ENCODE measurements around the gene HOXA13.

The HOXA13 gene

DNA sequence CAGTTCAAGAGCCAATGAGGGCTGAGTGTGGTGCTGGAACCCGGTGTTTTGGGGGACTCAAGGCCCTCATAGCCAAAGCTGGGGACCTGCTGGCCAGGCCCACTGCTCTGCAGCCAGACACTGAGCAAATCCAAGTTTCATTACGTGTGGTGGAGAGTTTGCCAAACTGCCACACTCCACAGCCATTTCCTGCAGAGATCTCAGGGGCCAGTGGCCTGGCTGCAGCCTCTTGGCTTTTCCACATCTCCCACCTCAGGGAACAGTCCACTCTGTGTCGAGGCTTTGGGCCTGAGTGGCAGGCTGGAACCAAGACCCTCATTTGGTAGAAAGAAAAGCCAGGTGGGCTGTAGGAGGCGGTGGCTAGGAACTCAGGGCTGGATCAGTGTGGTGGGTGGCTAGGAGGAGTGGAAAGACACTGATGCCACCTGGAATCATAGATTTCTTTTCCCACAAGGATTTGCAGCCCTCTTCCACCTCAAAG, 18.1 kb downstream of the HOXA13 start:
- no peak for DNase-seq (ENCODE audit: low spot score)

GRCh38 chr7:27180431-27181420, 19.2 kb downstream of the HOXA13 start:
- no peak for DNase-seq (ENCODE audit: low spot score)

DNA sequence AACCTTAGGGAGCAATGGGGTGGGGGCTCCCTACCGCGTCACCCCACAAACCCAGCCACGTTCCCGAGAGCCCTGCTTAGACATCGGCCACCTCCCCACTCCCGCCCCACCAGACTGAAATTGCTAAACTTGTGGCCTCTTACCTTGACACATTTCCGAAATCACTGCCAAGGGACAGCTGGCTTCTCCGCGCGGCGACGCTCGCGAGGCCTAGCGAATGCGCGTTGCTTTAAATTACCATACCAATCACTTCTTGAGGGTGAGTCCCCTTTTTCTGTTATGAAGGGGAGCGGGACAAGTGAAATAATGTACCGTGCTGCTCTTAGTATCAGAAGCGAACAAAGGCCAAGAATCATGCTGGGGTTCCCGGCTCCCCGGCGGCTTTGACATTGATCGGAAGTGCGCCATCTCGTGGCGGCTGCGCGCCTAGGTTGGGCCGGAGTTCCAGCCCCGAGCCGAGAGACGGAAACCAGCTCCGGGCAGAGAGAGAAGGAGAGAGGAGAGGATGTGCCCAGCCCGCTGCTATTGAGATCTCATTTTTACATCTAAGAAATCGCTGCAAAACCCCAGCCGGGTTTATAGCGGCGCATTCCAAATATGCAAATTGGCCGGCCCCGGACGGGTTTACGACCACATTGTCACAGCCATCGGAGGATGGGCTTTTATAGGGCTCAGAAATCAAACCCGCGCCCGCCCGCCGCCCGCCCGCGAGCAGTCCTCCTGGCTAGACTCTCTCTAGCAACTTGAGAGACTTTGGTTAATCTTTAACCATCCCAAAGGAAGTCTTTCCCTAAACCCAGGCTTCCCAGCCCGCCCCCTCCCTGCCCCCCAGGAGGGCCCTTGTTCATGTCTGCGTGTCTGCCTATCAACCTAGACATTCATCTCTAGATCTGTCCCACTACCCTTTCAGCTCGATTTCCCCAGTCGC, 20.1 kb downstream of the HOXA13 start:
- no peak for DNase-seq (ENCODE audit: low spot score)

DNA sequence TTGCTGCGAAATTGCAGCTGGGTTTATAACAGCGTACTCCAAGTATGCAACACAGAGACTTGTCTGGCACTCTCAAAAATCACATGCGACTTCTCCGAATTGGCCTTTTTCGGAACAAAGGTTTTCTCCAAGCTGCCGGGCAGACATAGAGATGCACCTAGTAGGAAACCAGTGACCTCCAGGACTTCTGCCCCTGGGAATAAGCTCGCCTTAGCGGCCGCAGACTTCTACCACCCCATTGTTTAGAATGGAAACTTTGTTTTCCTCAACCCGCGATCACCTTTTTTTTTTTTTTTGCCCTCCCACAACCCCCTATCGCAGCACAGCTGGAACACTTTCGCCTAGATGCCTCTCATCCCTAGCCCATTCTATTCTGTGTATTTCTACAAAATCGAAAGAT, 20.9 kb downstream of the HOXA13 start:
- no peak for DNase-seq (ENCODE audit: low spot score)

- no peak for DNase-seq (ENCODE audit: low spot score)
These were observed 21.5 kb downstream of the HOXA13 start for GRCh38 chr7:27178366-27178765.

- no peak for DNase-seq (ENCODE audit: low spot score)
These were observed 22.0 kb downstream of the HOXA13 start for GRCh38 chr7:27177795-27178320.

GRCh38 chr7:27176962-27177794, 22.7 kb downstream of the HOXA13 start:
- no peak for DNase-seq (ENCODE audit: low spot score)

GRCh38 chr7:27176524-27176845, 23.4 kb downstream of the HOXA13 start:
- DNase-seq (ENCODE audit: low spot score) = no peak

GRCh38 chr7:27175626-27176523, 24.0 kb downstream of the HOXA13 start:
- no peak for DNase-seq (ENCODE audit: low spot score)

GRCh38 chr7:27174874-27175625, 24.8 kb downstream of the HOXA13 start:
- no peak for DNase-seq (ENCODE audit: low spot score)

DNA sequence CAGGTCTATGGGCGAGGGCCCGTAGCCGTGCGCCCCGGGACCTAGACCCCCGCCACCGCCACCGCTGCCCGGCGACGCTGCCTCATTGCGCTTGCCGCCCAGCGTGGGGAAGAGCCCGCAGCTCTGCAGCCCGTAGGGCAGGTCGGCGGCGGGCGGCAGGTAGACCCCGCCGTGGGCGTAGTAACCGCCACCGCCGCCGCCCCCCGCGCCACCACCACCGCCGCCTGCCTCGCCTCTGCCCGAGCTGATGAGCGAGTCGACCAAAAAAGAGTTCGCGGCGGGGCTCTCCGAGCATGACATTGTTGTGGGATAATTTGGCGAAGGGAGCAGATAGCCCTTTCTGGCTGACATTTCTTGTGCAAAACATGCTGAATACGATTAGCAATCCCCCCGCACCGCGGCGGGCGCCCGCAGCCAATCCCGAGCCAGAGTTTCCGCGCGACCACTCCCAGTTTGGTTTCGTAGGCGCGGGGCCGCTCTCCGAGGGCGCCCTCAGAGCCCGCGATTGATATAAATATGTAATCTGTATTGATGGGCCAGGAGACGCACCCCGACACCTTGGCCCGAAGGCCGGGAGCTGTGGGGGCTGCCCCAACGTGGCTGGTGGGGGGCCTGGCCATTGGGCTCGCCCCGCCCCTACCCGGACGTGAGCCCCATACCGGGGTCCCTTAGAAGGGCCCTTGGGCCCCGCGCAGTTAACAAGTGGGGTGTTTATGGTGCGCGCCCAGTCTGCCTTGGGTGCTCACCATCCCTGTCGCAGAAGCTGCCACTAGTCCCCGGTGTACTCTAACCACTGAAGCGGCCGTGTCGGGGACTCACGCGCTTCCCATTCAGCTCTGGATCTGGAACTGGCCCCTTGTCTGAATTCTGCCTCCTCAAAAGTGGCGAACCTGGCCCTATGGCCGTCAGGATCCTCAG, 25.7 kb downstream of the HOXA13 start, which contains the start of gene HOXA10:
Gene HOXA10 (minus strand): TSS at position 365 of the 918 bp plus-strand sequence. CDS start 14 bp downstream, at position 351.
- DNase-seq (ENCODE audit: low spot score) = no peak

DNA sequence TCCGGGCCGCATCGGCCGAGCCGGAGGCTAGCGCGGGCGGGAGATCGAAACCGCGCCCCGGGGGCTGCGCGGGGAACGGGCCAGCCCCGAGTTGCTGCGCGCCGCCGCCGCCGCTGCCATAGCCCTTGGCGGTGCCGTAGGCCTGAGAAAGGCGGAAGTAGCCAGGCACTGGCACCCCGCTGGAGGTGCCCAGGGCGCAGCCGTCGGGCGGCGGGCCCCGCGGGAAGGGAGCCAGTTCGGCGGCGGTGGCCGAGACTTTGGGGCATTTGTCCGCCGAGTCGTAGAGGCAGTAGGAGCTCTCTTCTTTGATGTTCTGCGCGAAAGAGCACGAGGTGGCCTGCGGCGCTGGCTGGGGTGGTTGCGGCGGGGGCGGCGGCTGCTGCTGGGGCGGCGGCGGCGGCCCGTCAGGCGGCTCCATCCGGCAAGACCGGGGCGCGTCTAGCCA, 26.4 kb downstream of the HOXA13 start:
- DNase-seq (ENCODE audit: low spot score) = no peak

GRCh38 chr7:27172823-27173510, 26.9 kb downstream of the HOXA13 start:
- no peak for DNase-seq (ENCODE audit: low spot score)

DNA sequence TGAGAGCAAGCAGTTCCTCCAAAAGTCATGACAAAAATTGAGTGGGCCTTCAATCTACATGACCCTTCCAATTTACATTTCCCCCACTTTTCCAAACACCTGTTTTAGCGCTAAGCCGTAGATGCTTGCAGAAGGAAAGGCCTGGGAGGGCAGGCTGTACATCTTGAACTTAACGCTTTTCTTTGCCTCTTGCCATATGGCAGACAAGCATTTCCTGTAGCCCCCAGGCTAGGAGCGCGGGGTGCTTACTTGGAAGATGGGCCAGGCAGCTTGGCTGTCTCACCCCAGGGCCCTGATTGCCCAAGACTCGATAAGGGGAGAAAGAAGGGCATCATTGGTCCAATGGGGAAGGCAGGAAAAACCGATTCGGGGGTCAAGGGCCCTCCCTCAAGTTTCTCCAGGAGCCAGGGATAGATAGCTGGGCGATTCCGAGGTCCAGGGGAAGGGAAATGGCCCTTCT, 27.5 kb downstream of the HOXA13 start:
- no peak for DNase-seq (ENCODE audit: low spot score)

GRCh38 chr7:27171637-27172314, 28.1 kb downstream of the HOXA13 start:
- DNase-seq (ENCODE audit: low spot score) = no peak

DNA sequence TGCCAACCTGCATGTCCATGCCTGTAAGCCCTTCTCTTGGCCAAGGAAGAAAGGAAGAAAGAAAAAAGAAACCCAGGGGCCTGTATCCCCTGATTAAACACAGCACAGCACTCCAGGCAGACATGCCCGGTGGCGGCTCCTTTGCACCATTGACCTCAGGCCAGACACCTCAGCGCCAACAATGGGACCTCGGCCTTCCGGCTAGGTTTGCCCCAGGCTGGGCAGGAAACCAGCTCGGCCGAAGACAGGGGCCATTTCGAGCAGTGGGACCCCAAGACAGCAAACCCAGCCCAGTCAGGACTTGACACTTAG, 28.6 kb downstream of the HOXA13 start:
- DNase-seq (ENCODE audit: low spot score) = no peak

All from pons (tissue), 1 donor.